Neural crest cell (in vitro differentiated cells): ENCODE measurements around the gene TMEM40. TPM values are rescaled to one million over a fixed set of nuclear protein-coding genes. Genes with fewer than 3 reads are reported as not detected.
A peak's percentile ranks its signal among the peaks of the same experiment; 100 is the strongest.

ENCODE experiments used
- DNase-seq: peaks from one replicate; pipeline ENCODE4 v3.0.0; 2021; ENCODE audit warnings: low read depth, mixed read lengths, low spot score
- H3K27ac Mint-ChIP-seq: one replicate; pipeline ENCODE4 v1.8.0; 2021; ENCODE audit warnings: mild to moderate bottlenecking, mixed read lengths; ENCODE audit not compliant: unreplicated experiment
- H3K27me3 Mint-ChIP-seq: 2 replicates; pipeline ENCODE4 v1.8.0; 2021; ENCODE audit warnings: low read depth, mild to moderate bottlenecking, mixed read lengths
- H3K36me3 Mint-ChIP-seq: 2 replicates; pipeline ENCODE4 v1.8.0; 2021; ENCODE audit warnings: low read depth, mild to moderate bottlenecking, mixed read lengths
- H3K4me1 Mint-ChIP-seq: 2 replicates; pipeline ENCODE4 v1.8.0; 2021; ENCODE audit warnings: mixed read lengths
- H3K4me3 Mint-ChIP-seq: one replicate; pipeline ENCODE4 v1.8.0; 2021; ENCODE audit warnings: mild to moderate bottlenecking, mixed read lengths
- H3K9me3 Mint-ChIP-seq: 2 replicates; pipeline ENCODE4 v1.8.0; 2021; ENCODE audit warnings: mixed read lengths
- CTCF ChIP-seq: fragments of 200-600 bp; sonication (generic); conservative IDR thresholded peaks from 2 replicates; pipeline ENCODE4 v1.5.0; 2021; ENCODE audit warnings: antibody characterized with exemption, mild to moderate bottlenecking
- total RNA-seq: library from RNA; stranded (reverse); gene quantifications from 2 replicates; pipeline ENCODE4 v1.2.1, GENCODE V29; 2021

Gene TMEM40
- total RNA-seq, 1 donor from 2014 or later: not detected

DNA sequence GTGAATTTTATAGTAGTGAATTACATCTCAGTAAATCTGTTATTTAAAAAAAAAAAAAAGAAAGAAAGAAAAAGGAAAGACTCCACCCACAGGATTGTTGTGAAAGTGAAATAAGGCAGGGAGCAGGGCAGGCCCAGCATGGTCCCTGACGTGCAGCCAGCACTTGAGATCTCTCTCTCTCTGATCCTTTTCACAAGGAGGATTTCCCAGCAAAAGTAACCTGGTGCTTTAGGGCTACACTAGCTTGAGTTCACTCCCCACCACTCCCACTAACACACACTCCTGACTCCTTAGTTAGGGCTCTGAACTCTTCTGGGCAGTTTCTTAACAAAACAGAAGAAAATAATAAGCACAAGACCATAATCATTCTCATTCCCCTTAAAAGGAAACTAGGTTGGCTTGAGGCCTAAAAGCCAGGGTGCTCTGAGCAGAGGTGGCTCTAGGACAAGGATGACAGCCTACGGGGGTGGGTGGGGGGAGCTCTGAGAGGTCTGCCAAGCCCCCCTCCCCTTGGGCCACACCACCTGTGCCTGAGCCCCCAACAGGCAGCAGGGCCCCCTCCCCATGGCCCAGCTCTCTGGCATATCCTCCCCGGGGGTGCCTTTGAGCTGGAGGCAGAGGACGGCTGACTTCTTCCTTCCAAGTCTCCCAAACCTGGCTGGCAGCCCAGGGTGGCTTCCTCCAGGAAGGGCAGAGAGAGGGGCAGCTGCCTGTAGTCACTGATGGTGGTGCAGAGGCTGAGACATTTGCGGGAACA, 856 bp downstream of the TMEM40 start:
- Mint-ChIP-seq H3K27me3 (no peaks in the 10 kb centered on the region), H3K27ac (no peak overlapping the region), H3K4me1 (no peaks in the 10 kb centered on the region), H3K36me3 (no peaks in the 10 kb centered on the region), H3K9me3 (no peaks in the 10 kb centered on the region), H3K4me3 (no peak overlapping the region)
- no peak for DNase-seq
- no peak for TF ChIP-seq CTCF

- H3K4me3 Mint-ChIP-seq: no peak overlapping the region
- H3K4me1 Mint-ChIP-seq: no peaks in the 10 kb centered on the region
- no peaks in the 10 kb centered on the region for H3K9me3 Mint-ChIP-seq
- H3K27ac Mint-ChIP-seq: peak overlapping the region; percentile 6
- TF ChIP-seq CTCF: no peak
- H3K27me3 Mint-ChIP-seq: no peaks in the 10 kb centered on the region
- DNase-seq: no peak
- no peaks in the 10 kb centered on the region for H3K36me3 Mint-ChIP-seq
Observed at GRCh38 chr3:12756635-12757034, 2.4 kb downstream of the TMEM40 start.

DNA sequence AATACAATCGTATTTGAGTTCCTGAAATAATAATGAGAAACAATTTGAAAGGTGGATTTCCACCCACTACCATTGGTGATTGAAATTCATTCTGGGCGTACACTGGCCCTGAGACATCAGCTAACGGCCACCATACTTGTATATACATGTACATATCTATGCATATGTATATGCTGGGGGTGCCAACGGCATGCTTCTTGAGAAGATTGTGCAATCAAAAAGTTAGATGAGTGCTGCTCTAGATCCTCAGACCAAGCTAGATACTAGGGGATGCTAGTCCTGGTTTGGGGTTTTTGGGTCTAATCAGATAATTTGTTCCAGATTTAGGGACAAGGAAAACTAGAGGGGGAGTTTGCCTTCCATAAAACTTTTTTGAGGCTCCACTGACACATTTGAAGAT, 2.9 kb downstream of the TMEM40 start:
- Mint-ChIP-seq H3K4me1 (no peaks in the 10 kb centered on the region), H3K4me3 (no peak overlapping the region), H3K27ac (no peak overlapping the region), H3K36me3 (no peaks in the 10 kb centered on the region), H3K27me3 (no peaks in the 10 kb centered on the region), H3K9me3 (no peaks in the 10 kb centered on the region)
- no peak for TF ChIP-seq CTCF
- no peak for DNase-seq

GRCh38 chr3:12755754-12756153, 3.3 kb downstream of the TMEM40 start:
- H3K9me3 Mint-ChIP-seq: no peaks in the 10 kb centered on the region
- no peak overlapping the region for H3K27ac Mint-ChIP-seq
- H3K36me3 Mint-ChIP-seq: no peaks in the 10 kb centered on the region
- TF ChIP-seq CTCF: no peak
- DNase-seq: no peak
- H3K27me3 Mint-ChIP-seq: no peaks in the 10 kb centered on the region
- no peak overlapping the region for H3K4me3 Mint-ChIP-seq
- no peaks in the 10 kb centered on the region for H3K4me1 Mint-ChIP-seq

GRCh38 chr3:12754313-12754712, 4.7 kb downstream of the TMEM40 start:
- Mint-ChIP-seq H3K4me1 (no peaks in the 10 kb centered on the region), H3K27ac (no peak overlapping the region)
- no peak for DNase-seq

More at GRCh38 chr3:12754313-12754712, 4.7 kb downstream of the TMEM40 start:
- TF ChIP-seq CTCF: no peak
- H3K27me3 Mint-ChIP-seq: no peaks in the 10 kb centered on the region
- no peak overlapping the region for H3K4me3 Mint-ChIP-seq
- no peaks in the 10 kb centered on the region for H3K36me3 Mint-ChIP-seq
- no peaks in the 10 kb centered on the region for H3K9me3 Mint-ChIP-seq
